ENCODE data around the gene RARB. TPM values are rescaled to one million over a fixed set of nuclear protein-coding genes. Genes with fewer than 3 reads are reported as not detected.

Gene RARB
- polyA plus RNA-seq, 1 donor from 2014 or later: 13.2 TPM

GRCh38 chr3:25568525-25569078, 140.5 kb downstream of the RARB start:
- Histone ChIP-seq H2AFZ (ENCODE audit: low read depth, low read length) (no peak overlapping the region), H3F3A (ENCODE audit: insufficient read depth, low read length, poor library complexity, severe bottlenecking) (no peaks in the 10 kb centered on the region), H3K9me2 (ENCODE audit: insufficient read depth, low read length) (no peaks in the 10 kb centered on the region), H3K36me3 (ENCODE audit: insufficient read depth, low read length) (no peaks in the 10 kb centered on the region), H3K9ac (ENCODE audit: low read length) (no peak overlapping the region), H3K4me2 (ENCODE audit: low read length) (no peak overlapping the region), H3K27me3 (ENCODE audit: insufficient read depth, low read depth, low read length) (no peaks in the 10 kb centered on the region), H3K27ac (ENCODE audit: low read length) (no peak overlapping the region), H4K20me1 (ENCODE audit: insufficient read depth) (no peaks in the 10 kb centered on the region), H3K79me2 (replicated peaks; ENCODE audit: insufficient read depth, low read length) (no peaks in the 10 kb centered on the region), H3K9me3 (ENCODE audit: low read length) (no peaks in the 10 kb centered on the region), H3K4me3 (ENCODE audit: low read length) (no peak overlapping the region)
- TF ChIP-seq MXI1 (conservative IDR thresholded peaks at IDR 0.05; ENCODE audit: poor library complexity, severe bottlenecking): no peak
- TF ChIP-seq TAF1 (IDR thresholded peaks at IDR 0.05; ENCODE audit: low read depth): no peak
- TF ChIP-seq CTCF (IDR thresholded peaks at IDR 0.05; ENCODE audit: poor library complexity, severe bottlenecking): no peak
- TF ChIP-seq REST (IDR thresholded peaks at IDR 0.05; ENCODE audit: borderline replicate concordance): no peak
- TF ChIP-seq SMC3 (conservative IDR thresholded peaks at IDR 0.05; ENCODE audit: poor library complexity): no peak
- TF ChIP-seq EZH2 (IDR thresholded peaks at IDR 0.05; ENCODE audit: borderline replicate concordance, insufficient read depth, low read length, poor library complexity, severe bottlenecking): no peak
- TF ChIP-seq POLR2AphosphoS5 (IDR thresholded peaks at IDR 0.05): no peak
- TF ChIP-seq EP300 (conservative IDR thresholded peaks at IDR 0.05; ENCODE audit: poor library complexity, severe bottlenecking): no peak

DNA sequence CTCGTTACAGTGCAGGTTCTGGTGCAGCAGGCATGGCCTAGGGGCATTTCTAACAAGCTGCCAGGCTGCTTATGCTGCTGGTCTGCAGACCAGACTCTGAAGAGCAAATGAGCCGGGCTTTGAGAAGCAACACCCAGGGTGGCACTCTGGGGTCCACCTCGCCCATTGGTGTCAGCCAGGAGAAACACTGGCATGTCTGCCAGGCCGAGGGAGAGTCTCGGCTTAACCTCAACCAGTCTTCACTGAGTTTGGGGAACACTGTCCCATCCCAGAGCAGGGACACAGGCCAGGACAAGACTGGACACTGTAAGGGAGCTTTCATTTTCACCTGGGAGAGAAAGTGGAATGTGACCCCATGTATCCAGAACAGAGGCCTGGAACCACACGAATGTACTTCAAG, 143.2 kb downstream of the RARB start:
- H3K36me3 ChIP-seq (ENCODE audit: insufficient read depth, low read length): no peaks in the 10 kb centered on the region
- H3K79me2 ChIP-seq (replicated peaks; ENCODE audit: insufficient read depth, low read length): no peaks in the 10 kb centered on the region
- no peaks in the 10 kb centered on the region for H3F3A ChIP-seq (ENCODE audit: insufficient read depth, low read length, poor library complexity, severe bottlenecking)
- no peaks in the 10 kb centered on the region for H4K20me1 ChIP-seq (ENCODE audit: insufficient read depth)
- no peaks in the 10 kb centered on the region for H3K9me3 ChIP-seq (ENCODE audit: low read length)
- H3K4me3 ChIP-seq (ENCODE audit: low read length): no peak overlapping the region
- H2AFZ ChIP-seq (ENCODE audit: low read depth, low read length): no peak overlapping the region
- H3K27me3 ChIP-seq (ENCODE audit: insufficient read depth, low read depth, low read length): no peaks in the 10 kb centered on the region
- TF ChIP-seq EZH2 (IDR thresholded peaks at IDR 0.05; ENCODE audit: borderline replicate concordance, insufficient read depth, low read length, poor library complexity, severe bottlenecking) (no peak), EP300 (conservative IDR thresholded peaks at IDR 0.05; ENCODE audit: poor library complexity, severe bottlenecking) (no peak), REST (IDR thresholded peaks at IDR 0.05; ENCODE audit: borderline replicate concordance) (no peak), TAF1 (IDR thresholded peaks at IDR 0.05; ENCODE audit: low read depth) (no peak), MXI1 (conservative IDR thresholded peaks at IDR 0.05; ENCODE audit: poor library complexity, severe bottlenecking) (no peak), POLR2AphosphoS5 (IDR thresholded peaks at IDR 0.05) (no peak), CTCF (IDR thresholded peaks at IDR 0.05; ENCODE audit: poor library complexity, severe bottlenecking) (no peak), SMC3 (conservative IDR thresholded peaks at IDR 0.05; ENCODE audit: poor library complexity) (no peak), RAD21 (conservative IDR thresholded peaks at IDR 0.05) (no peak)
- H3K27ac ChIP-seq (ENCODE audit: low read length): no peak overlapping the region
- H3K9me2 ChIP-seq (ENCODE audit: insufficient read depth, low read length): no peaks in the 10 kb centered on the region
- no peak overlapping the region for H3K9ac ChIP-seq (ENCODE audit: low read length)
- no peak overlapping the region for H3K4me2 ChIP-seq (ENCODE audit: low read length)

All from neural cell (in vitro differentiated cells).